Erythroblast (primary cell): Measurements from ENCODE around the gene OR1K1.

Experiments used
- GATA1 ChIP-seq: IDR thresholded peaks from 2 replicates; pipeline ENCODE4 v1.6.1; 2011; ENCODE audit warnings: low read depth, mild to moderate bottlenecking, control low read depth, low read length, moderate library complexity
- POLR2A ChIP-seq: IDR thresholded peaks from 2 replicates; pipeline ENCODE4 v1.6.1; 2011; ENCODE audit warnings: mild to moderate bottlenecking, low read length

- TF ChIP-seq POLR2A (no peak), GATA1 (no peak)
These were observed 45.1 kb upstream of the OR1K1 start for GRCh38 chr9:122754825-122755224.
